Keratinocyte (primary cell): Measurements from ENCODE around the gene RNF112. TPM values are rescaled to one million over a fixed set of nuclear protein-coding genes. Genes with fewer than 3 reads are reported as not detected.

ENCODE experiments used
- DNase-seq: peaks from one replicate; pipeline ENCODE4 v3.0.0-alpha.2; 2011; ENCODE audit warnings: low read depth, missing footprints, low spot score
- FAIRE-seq: peaks from 2 replicates; lab custom pipeline; 2011; peaks lifted over from hg19 to GRCh38; lab: Jason Lieb, UNC
- H2AFZ ChIP-seq: 2 replicates; pipeline ENCODE4 v1.6.0; 2012; ENCODE audit warnings: low read length, control low read depth, inconsistent platforms; ENCODE audit not compliant: control insufficient read depth
- H3K27ac ChIP-seq: 2 replicates; pipeline ENCODE4 v1.5.1; 2011; ENCODE audit warnings: low read length; ENCODE audit not compliant: control insufficient read depth, insufficient read depth
- H3K27me3 ChIP-seq: 3 replicates; pipeline ENCODE4 v1.6.0; 2011; ENCODE audit warnings: low read length; ENCODE audit not compliant: control insufficient read depth, insufficient read depth; ENCODE audit errors: extremely low read depth
- H3K36me3 ChIP-seq, 2 experiments: 2 replicates in 1 of 2; 3 replicates in 1 of 2; pipeline ENCODE4 v1.5.1; 2011; ENCODE audit warnings: low read length in 2 of 2, mild to moderate bottlenecking in 1 of 2; ENCODE audit not compliant: control insufficient read depth in 2 of 2, insufficient read depth in 2 of 2; ENCODE audit errors: extremely low read depth in 1 of 2
- H3K4me1 ChIP-seq: 3 replicates; pipeline ENCODE4 v1.5.1; 2011; ENCODE audit warnings: low read length; ENCODE audit not compliant: control insufficient read depth, insufficient read depth; ENCODE audit errors: extremely low read depth
- H3K4me2 ChIP-seq: 3 replicates; pipeline ENCODE4 v1.6.0; 2011; ENCODE audit warnings: low read depth, low read length; ENCODE audit not compliant: control insufficient read depth, insufficient read depth; ENCODE audit errors: extremely low read depth
- H3K4me3 ChIP-seq, 3 experiments: fragments of 200-600 bp in 1 of 3; sonication (generic) in 1 of 3; 2 replicates in 2 of 3; 3 replicates in 1 of 3; pipeline ENCODE4 v1.5.1; 2011 to 2016; ENCODE audit warnings: low read length in 3 of 3, mild to moderate bottlenecking in 3 of 3, control low read depth in 2 of 3, inconsistent platforms in 1 of 3, low read depth in 1 of 3, mixed read lengths in 1 of 3, mixed run types in 1 of 3, moderate library complexity in 1 of 3; ENCODE audit not compliant: control insufficient read depth in 2 of 3, insufficient read depth in 2 of 3; ENCODE audit errors: extremely low read depth in 1 of 3
- H3K79me2 ChIP-seq: 2 replicates; pipeline ENCODE4 v1.6.0; 2012; ENCODE audit warnings: low read length; ENCODE audit not compliant: control insufficient read depth, insufficient read depth
- H3K9ac ChIP-seq: 3 replicates; pipeline ENCODE4 v1.6.0; 2011; ENCODE audit warnings: low read length; ENCODE audit not compliant: control insufficient read depth, insufficient read depth; ENCODE audit errors: extremely low read depth
- H3K9me1 ChIP-seq: 3 replicates; pipeline ENCODE4 v1.6.0; 2011; ENCODE audit warnings: low read length; ENCODE audit not compliant: control insufficient read depth, insufficient read depth; ENCODE audit errors: extremely low read depth
- H3K9me3 ChIP-seq: 2 replicates; pipeline ENCODE4 v1.5.1; 2012; ENCODE audit warnings: low read depth, low read length; ENCODE audit not compliant: control insufficient read depth
- H4K20me1 ChIP-seq: 3 replicates; pipeline ENCODE4 v1.6.0; 2011; ENCODE audit warnings: low read length; ENCODE audit not compliant: control insufficient read depth, insufficient read depth; ENCODE audit errors: extremely low read depth
- EZH2 ChIP-seq: IDR thresholded peaks from one replicate; pipeline ENCODE4 v1.6.1; 2012; ENCODE audit warnings: inconsistent platforms, mild to moderate bottlenecking, low read length, moderate library complexity
- dilution Hi-C: fragments of 300-500 bp; cut with MboI; formaldehyde crosslinking; loops from one replicate; pipeline ENCODE4 v1.7.0; 2020; ENCODE audit warnings: low sequenced_read_pairs; ENCODE audit not compliant: extremely low pct_ligation_motif_present
- polyA plus RNA-seq, 5 experiments: library from polyadenylated mRNA; depleted of rRNA in 3 of 5; stranded (reverse) in 3 of 5; stranded (forward) in 1 of 5; unstranded in 1 of 5; fragments of >200 nt; gene quantifications; 1 replicate in 1 of 5; 2 replicates in 3 of 5; 3 replicates in 1 of 5; pipeline versions ENCODE4 v1.2.1 to v1.2.3, GENCODE V29; 2011 to 2012; ENCODE audit warnings: missing spikeins in 2 of 5, low read depth in 1 of 5, low replicate concordance in 1 of 5
- TF ChIP-seq, protein P1 (sequence below), 3 experiments: IDR thresholded peaks in 1 of 3; conservative IDR thresholded peaks in 1 of 3; optimal IDR thresholded peaks in 1 of 3; 2 replicates in 2 of 3; 3 replicates in 1 of 3; pipeline versions ENCODE3 to v1.5.1; 2011; ENCODE audit warnings: low read length in 3 of 3, mild to moderate bottlenecking in 3 of 3, moderate library complexity in 2 of 3, control low read depth in 1 of 3, inconsistent platforms in 1 of 3; ENCODE audit not compliant: insufficient read depth in 2 of 3; ENCODE audit errors: extremely low read depth in 1 of 3

Gene RNF112
- polyA plus RNA-seq, 1 donor (not counting 4 experiments of a cell fraction or from before 2014, with no cell fraction given), result 0.05 TPM

DNA sequence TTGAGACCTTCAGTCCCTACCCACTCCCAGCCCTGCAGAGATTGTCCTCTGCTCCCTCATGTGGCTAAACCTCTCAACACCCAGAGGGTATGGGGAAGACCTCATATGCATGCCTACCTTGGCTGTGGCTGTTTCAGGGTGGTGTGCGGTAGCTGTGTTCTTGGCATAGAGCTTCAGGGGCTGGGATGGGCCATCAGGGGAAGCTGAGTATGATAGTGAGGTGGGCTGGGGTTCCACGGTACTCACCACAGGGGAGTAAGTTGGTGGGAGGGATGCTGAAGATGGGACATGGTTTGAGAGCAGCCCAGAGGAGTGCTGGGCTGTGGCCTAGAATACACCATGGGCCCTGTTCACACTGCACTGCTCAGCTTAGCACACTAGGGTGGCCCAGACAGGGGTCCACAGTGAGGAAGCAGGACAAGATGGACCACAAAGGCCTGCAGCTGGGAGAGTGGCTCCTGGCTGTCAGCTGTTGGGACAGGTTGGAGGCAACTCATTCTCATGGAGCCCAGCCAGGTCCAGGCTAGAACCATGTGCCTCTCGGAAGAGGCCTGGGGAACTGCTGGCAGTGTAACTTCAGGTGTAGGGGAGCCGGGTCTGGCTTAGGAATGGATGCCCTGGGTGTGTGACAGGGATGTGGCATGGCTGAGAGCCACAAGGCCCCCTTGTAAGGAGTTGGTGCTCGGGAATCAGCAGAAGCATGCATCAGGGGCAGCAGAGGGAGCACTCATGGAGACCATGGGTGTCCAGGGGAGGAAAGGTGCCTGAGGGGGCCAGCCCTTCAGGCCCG, 27.2 kb upstream of the RNF112 start:
- TF ChIP-seq EZH2, result no peak
- TF ChIP-seq, protein P1, sequence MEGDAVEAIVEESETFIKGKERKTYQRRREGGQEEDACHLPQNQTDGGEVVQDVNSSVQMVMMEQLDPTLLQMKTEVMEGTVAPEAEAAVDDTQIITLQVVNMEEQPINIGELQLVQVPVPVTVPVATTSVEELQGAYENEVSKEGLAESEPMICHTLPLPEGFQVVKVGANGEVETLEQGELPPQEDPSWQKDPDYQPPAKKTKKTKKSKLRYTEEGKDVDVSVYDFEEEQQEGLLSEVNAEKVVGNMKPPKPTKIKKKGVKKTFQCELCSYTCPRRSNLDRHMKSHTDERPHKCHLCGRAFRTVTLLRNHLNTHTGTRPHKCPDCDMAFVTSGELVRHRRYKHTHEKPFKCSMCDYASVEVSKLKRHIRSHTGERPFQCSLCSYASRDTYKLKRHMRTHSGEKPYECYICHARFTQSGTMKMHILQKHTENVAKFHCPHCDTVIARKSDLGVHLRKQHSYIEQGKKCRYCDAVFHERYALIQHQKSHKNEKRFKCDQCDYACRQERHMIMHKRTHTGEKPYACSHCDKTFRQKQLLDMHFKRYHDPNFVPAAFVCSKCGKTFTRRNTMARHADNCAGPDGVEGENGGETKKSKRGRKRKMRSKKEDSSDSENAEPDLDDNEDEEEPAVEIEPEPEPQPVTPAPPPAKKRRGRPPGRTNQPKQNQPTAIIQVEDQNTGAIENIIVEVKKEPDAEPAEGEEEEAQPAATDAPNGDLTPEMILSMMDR (optimal IDR thresholded peaks at IDR 0.05 in 1 of 3, IDR thresholded peaks at IDR 0.05 in 1 of 3, conservative IDR thresholded peaks at IDR 0.05 in 1 of 3; ENCODE audit: extremely low read depth in 1 of 3, insufficient read depth in 2 of 3, low read length in 3 of 3), result no peak
- H3K4me1 ChIP-seq, result peaks cover 27% of the 10 kb centered on the region
- no peaks in the 10 kb centered on the region for H3K27me3 ChIP-seq
- H3K4me2 ChIP-seq, result no peak overlapping the region
- no peak overlapping the region for H2AFZ ChIP-seq
- H3K79me2 ChIP-seq, result peaks cover 18% of the 10 kb centered on the region
- no peak overlapping the region for H3K27ac ChIP-seq
- H3K9me1 ChIP-seq, result peaks cover 3% of the 10 kb centered on the region
- no peak overlapping the region for H3K9ac ChIP-seq
- peaks cover 27 to 33% of the 10 kb centered on the region in 2 experiments for H3K36me3 ChIP-seq
- H4K20me1 ChIP-seq, result no peaks in the 10 kb centered on the region
- FAIRE-seq (no peak), DNase-seq (no peak)
- H3K4me3 ChIP-seq, result no peak overlapping the region
- dilution Hi-C loops, result no loop called here
- H3K9me3 ChIP-seq, result no peaks in the 10 kb centered on the region

DNA sequence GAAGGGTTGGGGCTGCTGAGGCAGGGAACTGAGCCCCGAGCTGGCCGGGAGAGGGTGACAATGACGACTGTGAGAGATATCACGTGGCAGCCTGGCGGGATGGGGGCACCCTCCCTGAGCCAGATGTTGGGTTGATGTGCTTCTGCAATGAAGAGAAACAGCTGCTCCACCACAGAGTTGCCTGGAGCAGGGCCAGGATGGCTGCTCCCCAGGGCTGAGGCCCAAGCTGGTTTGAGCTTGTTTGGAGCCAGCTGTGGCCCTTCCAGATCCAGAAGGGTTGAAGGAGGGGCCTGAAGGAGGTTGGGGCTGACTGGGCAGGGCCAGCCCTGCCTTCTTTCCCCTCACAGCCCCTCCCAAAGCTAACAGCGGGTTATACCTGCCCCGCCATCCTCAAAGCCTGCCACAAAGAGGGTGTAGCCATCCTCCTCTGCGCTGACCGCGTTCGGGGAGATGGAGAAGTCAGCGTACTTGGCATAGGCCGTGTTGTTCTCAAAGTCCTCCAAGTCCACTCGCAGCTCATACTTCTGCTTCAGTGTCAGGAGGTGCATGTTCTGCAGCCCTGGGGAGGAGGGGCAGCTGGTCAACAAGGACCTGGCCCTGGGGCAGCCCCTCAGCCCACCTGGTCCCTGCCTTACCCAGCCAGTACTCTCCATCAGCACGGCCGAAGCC, 26.2 kb upstream of the RNF112 start:
- Histone ChIP-seq H3K4me1 (peaks cover 19% of the 10 kb centered on the region), H3K36me3 (peaks cover 24 to 26% of the 10 kb centered on the region in 2 experiments), H3K9ac (no peak overlapping the region), H3K27me3 (no peaks in the 10 kb centered on the region), H3K79me2 (peaks cover 8% of the 10 kb centered on the region), H4K20me1 (no peaks in the 10 kb centered on the region), H3K4me2 (no peak overlapping the region), H3K4me3 (no peak overlapping the region), H2AFZ (no peak overlapping the region), H3K27ac (no peak overlapping the region), H3K9me3 (no peaks in the 10 kb centered on the region), H3K9me1 (no peaks in the 10 kb centered on the region)
- FAIRE-seq, result peak; percentile 73
- dilution Hi-C loops, result no loop called here
- no peak for DNase-seq
- TF ChIP-seq, protein P1 (optimal IDR thresholded peaks at IDR 0.05 in 1 of 3, IDR thresholded peaks at IDR 0.05 in 1 of 3, conservative IDR thresholded peaks at IDR 0.05 in 1 of 3; ENCODE audit: extremely low read depth in 1 of 3, insufficient read depth in 2 of 3, low read length in 3 of 3), result no peak
- no peak for TF ChIP-seq EZH2
